ENCODE data around the gene EIPR1. TPM values are rescaled to one million over a fixed set of nuclear protein-coding genes. Genes with fewer than 3 reads are reported as not detected.
A peak's percentile ranks its signal among the peaks of the same experiment; 100 is the strongest.

EIPR1 gene
- total RNA-seq, 4 donors from 2014 or later, result 13.8 to 19.0 (median 15.3) TPM

DNA sequence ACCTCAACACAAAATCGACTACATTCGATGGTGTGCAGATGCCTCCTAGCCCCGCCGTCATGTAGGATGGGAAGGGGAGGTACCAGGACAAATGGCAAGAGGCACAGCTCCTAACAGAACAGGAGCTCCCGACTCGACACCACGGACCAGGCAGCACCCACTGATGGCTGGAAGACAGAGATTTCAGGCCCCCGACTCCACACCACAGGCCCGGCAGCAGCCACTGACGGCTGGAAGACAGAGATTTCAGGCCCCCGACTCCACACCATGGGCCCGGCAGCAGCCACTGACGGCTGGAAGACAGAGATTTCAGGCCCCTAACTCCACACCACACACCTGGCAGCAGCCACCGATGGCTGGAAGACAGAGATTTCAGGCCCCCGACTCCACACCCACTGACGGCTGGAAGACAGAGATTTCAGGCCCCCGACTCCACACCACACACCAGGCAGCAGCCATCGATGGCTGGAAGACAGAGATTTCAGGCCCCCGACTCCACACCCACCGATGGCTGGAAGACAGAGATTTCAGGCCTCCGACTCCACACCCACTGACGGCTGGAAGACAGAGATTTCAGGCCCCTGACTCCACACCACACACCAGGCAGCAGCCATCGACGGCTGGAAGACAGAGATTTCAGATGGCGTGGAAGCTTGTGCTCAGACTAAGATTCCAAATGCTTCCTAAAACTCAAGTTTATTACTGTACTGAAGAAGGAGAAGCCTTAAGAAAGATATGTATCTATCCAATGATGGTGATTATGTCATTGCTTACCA, 135.5 kb downstream of the EIPR1 start:
- H3K27ac ChIP-seq (replicated peaks in 1 of 4), result no peak overlapping the region
- WGBS, result 87% methylated on average over 11 of the region's 25 CpGs
- no peaks in the 10 kb centered on the region for H3K27me3 ChIP-seq
- intact Hi-C loops (cut with DNase I), result no loop called here
- no peaks in the 10 kb centered on the region for H3K9me3 ChIP-seq
- H3K36me3 ChIP-seq, result no peaks in the 10 kb centered on the region
- TF ChIP-seq, protein P1, sequence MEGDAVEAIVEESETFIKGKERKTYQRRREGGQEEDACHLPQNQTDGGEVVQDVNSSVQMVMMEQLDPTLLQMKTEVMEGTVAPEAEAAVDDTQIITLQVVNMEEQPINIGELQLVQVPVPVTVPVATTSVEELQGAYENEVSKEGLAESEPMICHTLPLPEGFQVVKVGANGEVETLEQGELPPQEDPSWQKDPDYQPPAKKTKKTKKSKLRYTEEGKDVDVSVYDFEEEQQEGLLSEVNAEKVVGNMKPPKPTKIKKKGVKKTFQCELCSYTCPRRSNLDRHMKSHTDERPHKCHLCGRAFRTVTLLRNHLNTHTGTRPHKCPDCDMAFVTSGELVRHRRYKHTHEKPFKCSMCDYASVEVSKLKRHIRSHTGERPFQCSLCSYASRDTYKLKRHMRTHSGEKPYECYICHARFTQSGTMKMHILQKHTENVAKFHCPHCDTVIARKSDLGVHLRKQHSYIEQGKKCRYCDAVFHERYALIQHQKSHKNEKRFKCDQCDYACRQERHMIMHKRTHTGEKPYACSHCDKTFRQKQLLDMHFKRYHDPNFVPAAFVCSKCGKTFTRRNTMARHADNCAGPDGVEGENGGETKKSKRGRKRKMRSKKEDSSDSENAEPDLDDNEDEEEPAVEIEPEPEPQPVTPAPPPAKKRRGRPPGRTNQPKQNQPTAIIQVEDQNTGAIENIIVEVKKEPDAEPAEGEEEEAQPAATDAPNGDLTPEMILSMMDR (IDR thresholded peaks at IDR 0.05), result no peak
- no peak for TF ChIP-seq EP300 (IDR thresholded peaks at IDR 0.05)
- no peak for TF ChIP-seq POLR2AphosphoS5 (IDR thresholded peaks at IDR 0.05)
- TF ChIP-seq POLR2A (IDR thresholded peaks at IDR 0.05; ENCODE audit: low read depth), result no peak
- no peak for DNase-seq (ENCODE audit: extremely low spot score)
- no peaks in the 10 kb centered on the region for H3K4me1 ChIP-seq
- no peak overlapping the region for H3K4me3 ChIP-seq

DNA sequence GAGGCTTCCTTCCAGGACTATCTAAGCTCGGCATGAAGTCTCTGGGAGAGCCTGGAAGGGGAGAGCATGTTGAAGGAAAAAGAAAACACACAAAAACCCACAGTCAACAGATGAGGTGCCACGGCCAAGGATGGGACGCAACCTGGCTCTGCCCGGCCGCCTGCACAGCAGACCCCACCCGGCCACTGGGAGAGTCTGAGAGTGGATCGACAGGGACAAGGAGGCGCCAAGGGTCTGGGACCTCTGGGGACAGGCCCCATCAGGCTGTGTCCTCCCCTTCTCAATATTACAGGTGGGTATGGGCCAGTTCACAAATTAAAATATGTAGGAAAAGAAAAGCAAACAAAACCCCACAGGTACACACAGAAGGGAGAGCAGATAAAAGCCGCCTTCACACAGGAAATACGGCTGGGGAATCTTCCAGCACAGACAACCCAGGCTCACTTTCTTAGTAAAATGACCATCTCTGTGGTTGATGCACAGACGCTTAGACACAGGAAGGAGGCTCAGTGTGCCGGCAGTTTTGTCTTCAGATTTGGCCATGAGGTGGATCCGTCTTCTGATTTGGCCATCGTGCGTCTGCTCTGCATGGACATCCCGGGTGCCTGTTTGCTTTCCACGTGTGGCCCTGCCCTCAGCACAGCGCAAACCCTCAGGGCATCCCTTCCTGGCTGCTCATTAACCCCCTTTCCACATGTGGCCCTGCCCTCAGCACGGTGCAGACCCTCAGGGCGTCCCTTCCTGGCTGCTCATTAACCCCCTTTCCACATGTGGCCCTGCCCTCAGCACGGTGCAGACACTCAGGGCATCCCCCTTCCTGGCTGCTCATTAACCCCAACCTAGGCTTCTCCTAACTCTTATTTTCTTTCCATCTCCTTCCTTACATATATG, 138.4 kb downstream of the EIPR1 start:
- H3K27ac ChIP-seq (replicated peaks in 1 of 4), result no peak overlapping the region
- no peak for DNase-seq (ENCODE audit: extremely low spot score)
- H3K27me3 ChIP-seq, result no peaks in the 10 kb centered on the region
- TF ChIP-seq POLR2A (IDR thresholded peaks at IDR 0.05; ENCODE audit: low read depth) (no peak), EP300 (IDR thresholded peaks at IDR 0.05) (no peak)
- H3K36me3 ChIP-seq, result peaks cover 0 to 7% (median 2%) of the 10 kb centered on the region in 4 donors
- no peaks in the 10 kb centered on the region for H3K4me1 ChIP-seq
- intact Hi-C loops (cut with DNase I), result no loop called here
- H3K4me3 ChIP-seq, result no peak overlapping the region
- whole genome bisulfite sequencing, result 76% methylated on average over 21 of the region's 21 CpGs
- H3K9me3 ChIP-seq, result no peaks in the 10 kb centered on the region

DNA sequence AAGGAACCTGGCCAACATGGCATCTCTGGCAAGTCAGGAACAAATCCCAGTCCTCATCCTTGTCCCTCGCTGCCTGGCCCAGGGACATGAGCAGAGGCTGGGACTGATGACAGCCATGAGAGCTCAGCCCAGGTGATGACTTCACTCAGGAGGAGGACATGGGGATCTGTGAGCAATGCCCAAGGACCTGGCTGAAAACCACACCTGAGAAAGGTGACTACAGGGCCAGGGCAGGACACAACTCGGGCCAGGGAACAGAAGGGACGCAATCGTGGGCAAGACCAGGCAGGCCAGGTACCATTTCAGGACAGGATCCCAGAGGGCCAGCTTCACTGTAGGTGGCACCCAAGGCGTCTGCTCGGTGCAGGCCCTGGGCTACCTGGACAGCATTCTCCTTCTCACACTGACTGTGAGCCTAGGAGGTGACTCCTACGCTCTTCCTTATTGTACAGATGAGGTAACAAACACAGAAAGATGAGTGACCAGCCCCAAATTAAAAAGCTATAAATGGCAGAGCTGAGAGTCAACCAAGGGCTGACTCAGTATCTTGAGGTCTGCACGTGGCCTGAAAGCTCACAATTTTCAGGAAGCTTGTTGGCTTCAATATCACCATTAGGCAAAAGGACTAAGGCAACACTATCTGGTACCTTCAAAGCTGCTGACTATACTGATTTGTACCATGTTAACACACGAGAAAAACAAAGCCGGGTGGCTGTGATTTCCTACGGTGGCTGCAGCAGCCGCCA, 141.1 kb downstream of the EIPR1 start:
- no peak overlapping the region for H3K27ac ChIP-seq (replicated peaks in 1 of 4)
- TF ChIP-seq, protein P1 (IDR thresholded peaks at IDR 0.05), result no peak
- TF ChIP-seq POLR2AphosphoS5 (IDR thresholded peaks at IDR 0.05) (no peak), POLR2A (IDR thresholded peaks at IDR 0.05; ENCODE audit: low read depth) (no peak)

DNA sequence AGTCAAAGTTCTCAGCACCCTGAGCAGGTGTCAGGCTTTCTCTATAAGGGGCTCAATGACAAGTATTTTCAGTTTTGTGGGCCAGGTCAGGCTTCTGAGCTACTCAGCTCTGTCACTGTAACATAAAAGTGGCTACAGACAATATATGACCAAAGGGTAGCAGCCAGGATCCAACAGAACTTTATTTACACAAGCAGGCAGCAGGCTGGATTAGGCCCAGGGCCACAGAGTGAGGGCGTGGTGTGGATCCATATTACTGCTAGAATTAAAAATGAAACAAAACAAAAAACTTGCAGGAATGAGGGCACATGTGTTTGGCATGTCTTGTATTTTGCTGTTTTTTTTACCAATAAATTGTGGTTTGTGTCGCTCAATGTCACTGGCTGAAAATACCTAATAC, 143.7 kb downstream of the EIPR1 start:
- DNase-seq (ENCODE audit: extremely low spot score), result no peak
- no peaks in the 10 kb centered on the region for H3K27me3 ChIP-seq
- H3K9me3 ChIP-seq, result peaks cover 0 to 13% (median 7%) of the 10 kb centered on the region in 4 donors
- intact Hi-C loops (cut with DNase I), result no loop called here
- peaks cover 0 to 7% (median 2%) of the 10 kb centered on the region in 4 donors for H3K36me3 ChIP-seq
- no peak overlapping the region for H3K4me3 ChIP-seq
- TF ChIP-seq, protein P1 (IDR thresholded peaks at IDR 0.05), result no peak
- TF ChIP-seq EP300 (IDR thresholded peaks at IDR 0.05) (no peak), POLR2AphosphoS5 (IDR thresholded peaks at IDR 0.05) (no peak), POLR2A (IDR thresholded peaks at IDR 0.05; ENCODE audit: low read depth) (no peak)
- H3K4me1 ChIP-seq, result no peaks in the 10 kb centered on the region
- H3K27ac ChIP-seq (replicated peaks in 1 of 4), result no peak overlapping the region
- 98% methylated on average over 2 of the region's 2 CpGs for WGBS

More for the DNA sequence above, 141.1 kb downstream of the EIPR1 start:
- intact Hi-C loops (cut with DNase I), result no loop called here
- H3K27me3 ChIP-seq, result no peaks in the 10 kb centered on the region
- WGBS, result 89% methylated on average over 12 of the region's 12 CpGs
- H3K36me3 ChIP-seq, result peaks cover 0 to 7% (median 2%) of the 10 kb centered on the region in 4 donors
- DNase-seq (ENCODE audit: extremely low spot score), result peak; percentile 53
- no peaks in the 10 kb centered on the region for H3K9me3 ChIP-seq
- no peaks in the 10 kb centered on the region for H3K4me1 ChIP-seq
- no peak overlapping the region for H3K4me3 ChIP-seq

Data from esophagus muscularis mucosa (tissue), 4 donors.